Lower leg skin (tissue), 3 donors: ENCODE measurements around the gene CLEC7A.

Experiments used
- CTCF ChIP-seq, 3 donors: fragments of 450-650 bp; IDR thresholded peaks; one replicate each; pipeline ENCODE4 v1.5.1; 2016; ENCODE audit warnings: antibody characterized with exemption in 3 of 3, mild to moderate bottlenecking in 3 of 3, moderate library complexity in 2 of 3
- POLR2A ChIP-seq, 2 donors: fragments of 450-650 bp; IDR thresholded peaks; one replicate each; pipeline ENCODE4 v1.6.1; 2016 to 2017; ENCODE audit warnings: antibody characterized with exemption in 2 of 2, mild to moderate bottlenecking in 1 of 2, moderate library complexity in 1 of 2

DNA sequence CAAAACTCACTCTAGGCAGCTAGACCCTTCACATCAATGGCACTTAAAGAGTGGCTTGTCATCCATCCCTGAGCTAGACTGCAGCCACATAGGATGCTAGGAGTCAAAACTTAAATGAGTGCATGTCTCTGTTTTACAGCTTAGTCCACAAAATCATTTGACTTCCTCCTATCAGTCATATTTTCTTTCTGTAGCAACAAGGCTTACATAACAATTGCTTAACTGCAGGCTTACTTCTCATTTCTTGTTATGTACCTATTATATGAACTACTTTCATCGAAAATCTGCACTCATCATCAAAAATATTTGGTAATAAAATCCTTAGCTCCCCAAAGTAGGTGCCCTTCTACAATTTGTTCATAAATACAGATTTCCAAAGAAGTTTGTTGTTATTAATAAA lies 61.4 kb downstream of the CLEC7A start:
- TF ChIP-seq CTCF (IDR thresholded peaks at IDR 0.05) (no peak), POLR2A (IDR thresholded peaks at IDR 0.05) (no peak)
